Retinal pigment epithelial cell (primary cell): ENCODE measurements around the gene BAMBI.

ENCODE experiments used
- DNase-seq: peaks from one replicate; pipeline ENCODE4 v3.0.0-alpha.2; 2010; ENCODE audit warnings: low read depth
- H3K4me3 ChIP-seq: 2 replicates; pipeline ENCODE4 v1.5.1; 2011; ENCODE audit warnings: mild to moderate bottlenecking, low read length, control low read depth, moderate library complexity
- TF ChIP-seq, protein P1 (sequence below): conservative IDR thresholded peaks from 2 replicates; pipeline ENCODE4 v1.5.1; 2011; ENCODE audit warnings: low read depth, low read length, control low read depth, inconsistent platforms

BAMBI gene

DNA sequence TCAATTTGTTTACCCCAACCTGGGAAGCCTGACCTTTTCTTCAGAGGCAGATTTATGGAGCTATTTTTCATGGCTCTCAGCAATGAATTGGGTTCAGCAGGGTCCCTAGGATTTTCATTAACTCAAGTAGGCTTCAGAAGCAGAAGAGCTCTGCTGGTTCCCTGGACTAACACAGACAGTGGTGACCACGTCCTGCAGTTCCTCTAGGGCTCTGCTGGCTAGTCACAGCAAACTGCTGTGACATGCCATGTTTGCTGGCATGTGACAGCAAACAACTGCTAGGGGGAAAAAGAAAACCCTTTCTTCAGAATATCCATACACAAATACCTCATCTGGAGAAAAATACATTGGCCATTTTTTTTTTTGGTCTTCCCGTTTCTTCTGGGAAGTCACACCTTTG lies 13.2 kb downstream of the BAMBI start:
- TF ChIP-seq, protein P1, sequence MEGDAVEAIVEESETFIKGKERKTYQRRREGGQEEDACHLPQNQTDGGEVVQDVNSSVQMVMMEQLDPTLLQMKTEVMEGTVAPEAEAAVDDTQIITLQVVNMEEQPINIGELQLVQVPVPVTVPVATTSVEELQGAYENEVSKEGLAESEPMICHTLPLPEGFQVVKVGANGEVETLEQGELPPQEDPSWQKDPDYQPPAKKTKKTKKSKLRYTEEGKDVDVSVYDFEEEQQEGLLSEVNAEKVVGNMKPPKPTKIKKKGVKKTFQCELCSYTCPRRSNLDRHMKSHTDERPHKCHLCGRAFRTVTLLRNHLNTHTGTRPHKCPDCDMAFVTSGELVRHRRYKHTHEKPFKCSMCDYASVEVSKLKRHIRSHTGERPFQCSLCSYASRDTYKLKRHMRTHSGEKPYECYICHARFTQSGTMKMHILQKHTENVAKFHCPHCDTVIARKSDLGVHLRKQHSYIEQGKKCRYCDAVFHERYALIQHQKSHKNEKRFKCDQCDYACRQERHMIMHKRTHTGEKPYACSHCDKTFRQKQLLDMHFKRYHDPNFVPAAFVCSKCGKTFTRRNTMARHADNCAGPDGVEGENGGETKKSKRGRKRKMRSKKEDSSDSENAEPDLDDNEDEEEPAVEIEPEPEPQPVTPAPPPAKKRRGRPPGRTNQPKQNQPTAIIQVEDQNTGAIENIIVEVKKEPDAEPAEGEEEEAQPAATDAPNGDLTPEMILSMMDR = no peak
- no peak for DNase-seq
- no peak overlapping the region for H3K4me3 ChIP-seq

- no peak overlapping the region for H3K4me3 ChIP-seq
- no peak for DNase-seq
- TF ChIP-seq, protein P1 = no peak
These were observed 13.9 kb downstream of the BAMBI start for GRCh38 chr10:28691187-28691694.

GRCh38 chr10:28692050-28692449 lies 14.7 kb downstream of the BAMBI start:
- TF ChIP-seq, protein P1 = no peak
- no peak overlapping the region for H3K4me3 ChIP-seq
- no peak for DNase-seq

DNA sequence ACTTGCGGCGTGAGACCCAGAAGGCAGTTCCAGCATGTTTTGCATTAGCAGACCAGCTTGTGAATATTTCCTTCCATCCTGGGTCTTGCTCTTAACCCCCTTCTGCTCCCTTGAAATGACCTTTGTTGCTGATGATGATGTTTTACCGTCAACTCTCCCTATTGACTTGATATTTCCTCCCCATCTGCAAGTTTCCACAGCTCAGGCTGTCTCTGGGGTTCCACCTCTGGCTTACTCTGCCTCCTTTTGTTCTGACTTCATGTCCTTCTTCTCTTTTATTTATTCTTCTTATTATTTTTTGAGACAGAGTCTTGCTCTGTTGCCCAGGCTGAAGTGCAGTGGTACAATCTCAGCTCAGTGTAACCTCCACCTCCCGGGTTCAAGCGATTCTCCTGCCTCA lies 17.2 kb downstream of the BAMBI start:
- no peak overlapping the region for H3K4me3 ChIP-seq
- no peak for DNase-seq
- TF ChIP-seq, protein P1 = no peak

DNA sequence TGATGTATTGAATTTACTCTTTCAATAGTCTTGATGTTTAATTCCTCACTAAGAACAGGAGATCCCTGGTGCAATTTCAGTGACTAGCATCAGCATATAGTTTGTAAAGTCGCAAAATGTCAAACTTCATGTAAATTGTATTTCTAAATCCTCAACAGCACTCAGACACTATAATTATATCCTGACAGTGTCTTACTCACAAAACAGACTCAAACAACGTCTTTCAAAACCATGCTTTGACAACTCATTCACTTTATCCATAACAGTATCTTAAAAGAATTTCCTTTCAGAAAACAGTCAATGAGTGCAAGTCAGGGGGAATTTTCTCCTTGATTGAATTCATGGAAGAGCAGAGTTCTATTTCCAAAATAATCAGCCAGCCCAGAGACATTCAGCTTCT lies 20.8 kb downstream of the BAMBI start:
- TF ChIP-seq, protein P1 = no peak
- DNase-seq = no peak
- no peak overlapping the region for H3K4me3 ChIP-seq

GRCh38 chr10:28704464-28705161 lies 27.3 kb downstream of the BAMBI start:
- no peak for DNase-seq
- H3K4me3 ChIP-seq = no peak overlapping the region
- TF ChIP-seq, protein P1 = no peak

- no peak for DNase-seq
- no peak overlapping the region for H3K4me3 ChIP-seq
- TF ChIP-seq, protein P1 = no peak
These were observed 28.2 kb downstream of the BAMBI start for GRCh38 chr10:28705472-28705871.
